ENCODE results near the gene DMAC1.

DMAC1 gene, protein sequence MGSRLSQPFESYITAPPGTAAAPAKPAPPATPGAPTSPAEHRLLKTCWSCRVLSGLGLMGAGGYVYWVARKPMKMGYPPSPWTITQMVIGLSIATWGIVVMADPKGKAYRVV

DNA sequence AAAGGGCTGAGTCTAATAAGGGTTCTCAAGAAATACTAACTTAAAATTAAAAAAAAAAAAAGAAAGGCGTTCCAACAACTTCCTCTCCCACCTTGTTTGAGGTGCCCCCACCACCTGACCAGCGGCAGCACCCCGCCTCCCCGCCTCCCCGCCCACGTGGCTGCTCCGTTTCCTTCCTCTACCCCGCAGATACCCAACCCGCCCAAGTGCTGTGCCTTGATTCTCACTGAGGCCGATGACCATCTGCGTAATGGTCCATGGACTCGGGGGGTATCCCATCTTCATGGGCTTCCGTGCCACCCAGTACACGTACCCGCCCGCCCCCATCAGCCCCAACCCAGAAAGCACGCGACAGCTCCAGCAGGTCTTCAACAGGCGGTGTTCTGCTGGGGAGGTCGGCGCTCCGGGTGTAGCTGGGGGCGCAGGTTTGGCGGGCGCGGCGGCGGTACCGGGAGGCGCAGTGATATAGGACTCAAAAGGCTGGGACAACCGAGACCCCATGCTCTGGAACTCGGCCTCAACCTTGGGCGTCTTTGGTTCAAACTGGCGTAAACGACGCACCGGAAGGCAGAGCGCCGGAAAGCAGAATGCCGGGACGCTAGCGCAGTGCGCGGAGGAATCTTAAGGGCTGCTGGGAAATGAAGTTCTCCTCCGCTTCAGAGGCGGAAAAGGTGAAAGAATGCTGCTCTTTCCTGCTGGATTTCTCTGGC lies at the start of gene DMAC1:
TSS of gene DMAC1 (minus strand) at position 545 of the 710 bp plus-strand sequence. CDS start at position 501, 44 bp downstream.
- peak; percentile 91 for DNase-seq

DNA sequence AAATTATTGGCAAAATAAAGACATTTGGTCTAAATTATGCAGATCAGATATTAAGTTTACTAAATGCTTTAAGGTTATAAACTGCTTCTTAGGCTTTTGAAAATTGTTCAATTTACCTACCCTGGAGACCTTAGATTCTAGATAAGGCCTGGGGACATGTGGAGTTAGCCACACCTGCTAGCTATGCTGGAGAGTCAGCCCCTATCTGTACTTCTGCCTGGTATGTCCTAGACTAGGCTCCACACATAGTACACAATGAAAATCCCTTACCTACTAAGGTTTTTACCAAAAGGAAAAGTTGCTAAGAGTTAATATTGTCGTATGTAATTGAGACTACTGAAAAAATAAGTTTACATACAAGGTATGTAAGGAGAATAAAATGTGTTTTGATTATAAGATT lies 49.8 kb upstream of the DMAC1 start:
- no peak for DNase-seq

DNA sequence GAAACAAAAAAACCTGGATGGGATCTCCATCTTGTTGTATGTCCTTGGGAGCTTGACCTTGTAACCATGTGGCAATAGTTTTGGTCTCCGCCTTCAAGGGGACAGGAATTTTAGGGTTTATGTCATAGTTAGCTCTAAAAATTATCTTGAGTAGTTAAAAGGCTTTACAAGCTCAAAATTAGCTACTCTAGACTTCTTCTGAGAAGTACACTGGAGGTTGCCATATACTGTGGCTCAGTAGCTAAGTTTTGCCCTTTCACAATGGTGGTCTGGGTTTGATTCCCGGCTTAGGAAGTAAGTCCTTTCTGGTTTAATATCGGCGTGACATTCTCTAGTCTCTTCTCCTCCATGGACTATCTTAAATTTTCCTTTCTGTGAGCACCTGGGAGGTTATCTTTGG lies 48.9 kb upstream of the DMAC1 start:
- DNase-seq: no peak

DNA sequence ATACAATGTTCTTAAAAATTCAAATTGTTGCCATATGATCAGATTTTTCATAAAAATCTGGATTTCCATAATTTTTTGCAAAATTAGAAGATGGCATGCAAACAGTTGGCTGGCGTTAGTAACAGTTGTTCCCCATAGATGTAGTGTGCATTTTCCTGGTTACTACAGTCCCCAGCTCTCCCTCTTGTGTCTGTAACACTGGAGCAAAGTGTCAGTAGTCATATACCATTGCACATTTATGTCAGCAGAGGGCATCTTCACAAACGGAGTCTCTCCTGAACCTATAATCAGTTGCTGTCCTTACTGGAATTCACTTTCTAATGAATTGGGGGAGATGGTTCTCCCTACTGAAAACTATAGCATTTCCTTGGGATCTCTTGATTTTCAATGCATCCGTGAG lies 44.7 kb upstream of the DMAC1 start:
- DNase-seq: no peak

DNA sequence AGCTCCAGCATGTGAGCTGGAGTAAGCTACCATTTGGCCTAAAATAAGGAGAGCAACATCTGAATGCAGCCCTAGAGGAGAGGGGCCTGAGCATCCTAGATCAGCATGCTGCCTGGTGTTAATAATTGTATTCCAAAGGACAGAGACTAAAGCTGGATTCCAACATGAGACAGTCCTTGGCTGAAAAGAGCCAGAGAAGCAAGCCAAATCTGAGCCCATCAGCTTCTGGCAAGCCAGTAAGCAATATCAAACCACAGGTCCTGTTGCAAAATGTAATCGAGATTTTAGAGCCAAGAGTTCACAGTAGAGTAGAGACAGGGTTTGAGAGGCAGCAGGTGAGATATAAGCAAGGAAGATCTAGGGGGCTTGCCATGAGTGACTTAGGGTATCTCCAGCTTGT lies 42.3 kb upstream of the DMAC1 start:
- no peak for DNase-seq

DNA sequence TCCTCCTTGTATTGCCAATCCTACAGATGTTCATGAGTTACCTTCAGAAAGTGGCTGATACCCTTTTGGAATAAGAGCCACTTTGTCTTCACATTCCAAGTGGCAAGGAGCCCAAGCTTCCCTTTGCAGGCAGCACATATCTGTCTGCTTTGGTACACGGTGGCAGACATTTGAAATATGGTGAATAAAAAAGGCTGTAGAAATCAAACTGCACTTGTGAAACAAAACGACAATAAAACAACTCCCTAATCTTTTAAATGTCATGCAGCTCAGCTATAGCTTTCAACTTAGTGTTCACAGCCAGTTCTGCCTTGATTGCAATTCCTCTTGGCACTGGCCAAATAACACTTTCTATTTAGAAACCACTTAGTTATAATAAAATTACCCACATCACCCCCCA lies 35.0 kb upstream of the DMAC1 start:
- no peak for DNase-seq

DNA sequence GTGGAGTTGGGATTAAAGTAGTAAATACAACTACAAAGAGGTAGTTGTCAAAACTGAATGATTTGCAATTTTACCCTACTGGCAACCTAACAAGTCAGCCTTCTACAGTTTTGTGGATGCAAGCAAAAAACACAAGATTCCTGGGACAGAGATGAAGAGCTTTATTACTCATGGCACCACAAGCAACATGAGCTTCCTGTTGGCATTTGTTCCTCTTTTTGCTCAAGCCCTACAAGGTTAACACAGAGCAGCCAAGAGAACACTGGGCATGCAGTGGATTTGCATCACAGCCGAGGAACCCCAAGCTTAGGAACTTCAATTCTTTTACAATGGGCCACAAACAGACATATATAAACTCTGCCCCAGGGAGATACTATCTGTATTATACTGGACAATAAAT lies 28.8 kb upstream of the DMAC1 start:
- no peak for DNase-seq

DNA sequence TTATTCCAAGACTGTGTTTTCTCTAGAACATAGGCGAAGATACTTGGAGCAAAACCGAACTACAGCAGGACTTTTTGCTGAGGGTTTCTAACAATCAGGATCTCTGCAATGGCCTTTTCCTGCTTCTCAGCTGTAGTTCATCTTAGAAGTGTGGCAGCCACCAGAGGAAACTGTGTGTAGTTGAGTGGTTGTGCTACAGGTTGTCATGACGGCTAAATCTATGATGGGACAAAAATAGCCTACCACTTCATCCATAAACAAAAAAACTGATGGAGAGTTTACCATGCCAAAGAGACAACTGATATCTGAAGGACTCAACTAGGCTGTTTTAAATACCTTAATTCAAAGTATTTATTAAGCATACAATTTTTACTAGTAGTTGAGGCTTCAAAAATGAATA lies 28.2 kb upstream of the DMAC1 start:
- DNase-seq: no peak

DNA sequence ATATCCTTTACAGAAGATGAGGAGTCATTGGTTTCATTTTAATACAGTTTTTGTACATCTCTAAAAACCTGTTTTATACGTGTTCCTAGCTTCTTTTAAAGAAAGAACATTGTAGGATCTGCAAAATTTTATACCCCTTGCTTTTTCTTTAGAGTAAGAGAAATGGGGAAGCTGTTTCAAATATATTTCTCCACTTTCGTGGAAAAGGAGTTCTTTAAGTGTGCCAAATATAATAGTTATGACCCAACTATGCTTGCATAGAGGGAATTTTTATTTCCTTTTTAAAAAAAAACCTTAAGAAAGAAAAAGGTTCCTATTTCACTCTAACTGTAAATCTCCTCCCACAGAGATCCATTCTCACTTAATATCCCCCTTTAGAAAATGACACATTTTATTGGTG lies 27.5 kb upstream of the DMAC1 start:
- no peak for DNase-seq

DNA sequence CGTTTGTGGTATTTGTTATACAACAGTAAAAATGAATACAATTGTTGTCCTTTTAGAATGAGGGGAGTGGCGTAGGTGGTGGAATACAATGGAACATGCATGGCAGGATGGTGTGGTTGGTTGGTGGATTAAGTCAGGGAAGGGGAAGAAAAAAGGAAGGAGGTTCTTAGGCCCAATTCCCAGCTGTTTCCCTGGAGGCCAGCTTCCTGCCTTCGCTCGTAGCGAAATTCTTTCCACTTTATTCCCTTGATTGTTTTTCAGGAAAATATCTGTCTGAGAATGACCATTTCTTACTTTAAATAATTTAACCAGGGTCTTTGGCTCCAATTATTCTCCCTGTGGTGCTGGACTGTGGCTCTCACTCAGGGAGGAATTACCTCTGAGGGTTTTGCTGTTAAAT lies 24.1 kb upstream of the DMAC1 start:
- DNase-seq: no peak

DNA sequence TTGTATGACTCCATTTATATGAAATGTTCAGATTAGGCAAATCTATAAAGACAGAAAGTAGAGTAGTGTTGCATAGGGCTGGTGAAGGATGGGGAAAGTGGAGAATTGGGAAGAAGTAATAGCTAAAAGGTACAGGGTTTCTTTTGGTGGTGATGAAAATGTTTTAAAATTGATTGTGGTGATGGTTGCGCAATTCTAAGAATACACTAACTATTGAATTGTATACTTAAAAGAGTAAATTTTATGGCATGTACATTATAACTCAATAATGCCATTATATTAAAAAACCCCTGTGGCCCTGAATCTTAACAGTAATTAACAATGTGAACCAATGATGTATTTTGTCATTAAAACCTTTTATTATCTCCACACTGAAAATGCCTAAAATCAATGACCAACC lies 20.4 kb upstream of the DMAC1 start:
- no peak for DNase-seq

DNA sequence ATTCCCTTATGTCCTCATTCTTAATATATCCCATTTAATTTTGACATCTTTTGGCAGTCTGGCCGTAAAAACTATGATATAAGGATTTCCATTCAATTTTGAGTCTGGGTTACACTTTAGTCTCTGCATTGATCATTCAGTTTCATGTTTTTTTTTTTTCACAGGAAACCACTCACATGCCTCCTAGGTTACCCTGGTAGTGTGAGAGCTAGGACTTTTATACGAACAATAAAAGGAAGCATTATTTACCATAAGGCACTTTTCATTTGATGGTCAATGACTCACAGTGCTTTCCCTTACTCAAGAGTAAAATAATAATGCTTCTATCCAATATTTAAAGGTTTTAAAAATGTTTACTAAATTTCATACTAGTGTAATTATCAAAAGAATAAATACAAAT lies 16.4 kb upstream of the DMAC1 start:
- no peak for DNase-seq

DNA sequence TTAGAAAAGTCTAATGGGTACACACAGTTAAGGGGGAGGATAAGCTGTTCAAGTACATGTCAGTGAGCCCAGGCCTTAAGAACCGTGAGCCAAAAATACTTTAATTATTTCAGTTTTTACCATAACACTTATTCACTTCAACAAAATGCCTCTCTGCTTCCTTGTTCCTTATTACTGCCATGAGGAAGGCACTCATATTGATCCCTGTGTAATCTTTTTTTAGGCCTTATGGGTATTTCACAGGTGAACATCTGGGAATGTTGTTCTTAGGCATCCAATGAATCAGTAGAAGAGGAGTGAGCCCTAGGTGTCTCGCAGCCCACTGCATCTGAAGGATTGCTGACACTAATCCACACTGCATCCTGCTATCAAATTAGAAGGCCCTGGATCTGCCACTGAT lies 13.5 kb upstream of the DMAC1 start:
- no peak for DNase-seq

DNA sequence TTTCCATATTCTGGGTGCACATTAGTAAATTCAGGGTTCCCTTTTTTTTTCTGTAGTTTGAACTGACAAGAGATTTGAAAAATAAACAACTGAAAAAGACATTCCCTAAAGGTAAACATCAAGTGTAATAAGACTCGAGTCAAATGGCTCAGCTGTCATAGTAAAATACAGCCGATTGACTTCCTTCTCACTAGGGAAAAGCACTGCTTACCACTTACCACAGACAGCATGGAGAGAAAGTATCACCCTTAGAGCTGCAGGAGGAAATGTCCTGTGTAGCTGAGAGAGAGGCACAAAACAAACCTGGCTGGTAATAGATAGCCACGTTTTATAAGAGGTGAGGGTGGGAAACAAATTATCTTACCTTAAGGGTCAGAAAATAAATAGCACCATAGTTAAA lies 12.1 kb upstream of the DMAC1 start:
- no peak for DNase-seq

DNA sequence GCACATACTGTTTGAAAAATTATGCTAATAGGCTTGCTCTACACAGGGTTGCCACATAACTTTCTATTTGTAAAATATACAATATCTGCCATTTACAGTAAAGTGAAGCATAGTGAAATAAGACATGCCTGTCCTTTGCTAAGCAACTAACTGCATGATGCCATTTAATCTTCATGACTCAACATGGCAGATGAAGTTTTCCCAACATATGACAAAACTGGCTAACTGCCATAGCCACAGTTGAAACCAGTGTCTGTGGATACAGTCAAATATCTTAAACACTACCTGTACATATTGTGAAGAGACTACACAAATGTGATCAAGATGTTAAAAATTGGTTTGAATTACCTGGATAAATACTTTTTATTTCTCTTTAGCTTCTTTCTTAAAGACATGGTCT lies 3.1 kb upstream of the DMAC1 start:
- no peak for DNase-seq

DNA sequence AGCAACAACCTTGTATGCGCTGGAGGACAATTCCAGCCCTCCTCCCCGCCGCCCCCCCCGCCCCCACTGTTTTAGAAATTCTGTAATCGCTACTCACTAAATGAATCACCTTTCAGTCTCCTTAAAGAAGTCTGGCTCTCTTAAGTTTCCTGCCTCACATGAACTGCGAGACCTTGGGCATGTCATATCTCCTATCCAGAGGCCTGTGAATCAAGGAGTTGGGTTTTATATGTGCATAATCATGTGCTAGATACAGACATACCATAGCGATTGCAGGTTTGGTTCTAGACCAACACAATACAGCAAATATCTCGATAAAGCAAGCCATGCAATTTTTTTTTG lies 337 bp upstream of the DMAC1 start:
- no peak for DNase-seq

DNA sequence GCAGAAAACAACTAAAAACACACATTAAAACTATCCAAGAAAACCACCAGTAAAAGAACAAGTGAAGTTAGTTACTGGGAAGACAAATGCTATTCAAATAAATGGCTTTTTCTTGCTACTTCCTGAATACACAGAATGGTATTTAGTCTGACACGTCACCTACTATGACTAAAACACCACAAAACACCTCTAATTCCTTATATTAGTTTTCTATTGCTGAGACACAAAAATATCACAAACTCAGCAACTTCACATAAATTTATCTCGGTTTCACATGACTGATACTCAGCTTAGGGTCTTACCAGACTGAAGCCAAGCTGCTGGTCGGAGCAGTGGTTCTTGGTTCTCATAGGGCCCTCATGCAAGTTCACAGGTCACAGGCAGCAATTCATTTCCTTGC lies 5.4 kb downstream of the DMAC1 start:
- no peak for DNase-seq

DNA sequence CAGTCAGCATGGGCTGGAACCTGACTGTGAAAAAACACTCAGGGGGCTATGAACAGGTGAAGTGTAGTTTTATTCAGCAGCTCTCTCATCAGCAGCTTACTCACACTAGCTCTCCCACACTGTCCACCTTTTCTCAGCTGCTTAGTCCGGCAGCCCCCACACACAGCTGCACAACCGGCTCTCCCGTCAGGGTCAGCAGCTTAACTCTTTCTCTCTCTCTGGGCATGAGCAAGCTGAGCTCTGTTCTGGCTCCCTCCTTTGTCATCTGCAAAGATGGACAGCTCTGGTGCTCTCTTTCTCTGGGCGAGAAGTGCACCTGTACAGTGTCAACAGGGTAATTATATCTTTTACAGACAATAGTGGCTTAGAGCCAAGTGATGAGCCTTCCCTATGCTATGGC lies 8.2 kb downstream of the DMAC1 start:
- no peak for DNase-seq

DNA sequence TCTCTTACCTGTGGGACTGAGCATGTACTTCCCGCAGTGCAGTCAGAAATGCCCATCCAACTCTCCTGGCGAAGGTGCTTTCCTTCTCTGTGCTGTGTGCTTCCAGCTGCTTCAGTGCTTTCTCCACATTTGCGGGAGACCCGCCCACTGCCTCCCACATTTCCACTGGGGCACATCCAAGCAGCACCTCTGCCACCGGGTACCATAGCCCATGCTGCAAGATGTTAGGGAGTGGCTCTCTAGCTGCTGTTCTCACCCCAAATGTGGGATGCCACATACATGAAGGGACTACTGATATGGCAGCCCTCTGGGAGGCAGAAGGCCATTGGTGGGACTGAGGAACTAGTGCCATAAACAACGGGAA lies 8.8 kb downstream of the DMAC1 start:
- no peak for DNase-seq

DNA sequence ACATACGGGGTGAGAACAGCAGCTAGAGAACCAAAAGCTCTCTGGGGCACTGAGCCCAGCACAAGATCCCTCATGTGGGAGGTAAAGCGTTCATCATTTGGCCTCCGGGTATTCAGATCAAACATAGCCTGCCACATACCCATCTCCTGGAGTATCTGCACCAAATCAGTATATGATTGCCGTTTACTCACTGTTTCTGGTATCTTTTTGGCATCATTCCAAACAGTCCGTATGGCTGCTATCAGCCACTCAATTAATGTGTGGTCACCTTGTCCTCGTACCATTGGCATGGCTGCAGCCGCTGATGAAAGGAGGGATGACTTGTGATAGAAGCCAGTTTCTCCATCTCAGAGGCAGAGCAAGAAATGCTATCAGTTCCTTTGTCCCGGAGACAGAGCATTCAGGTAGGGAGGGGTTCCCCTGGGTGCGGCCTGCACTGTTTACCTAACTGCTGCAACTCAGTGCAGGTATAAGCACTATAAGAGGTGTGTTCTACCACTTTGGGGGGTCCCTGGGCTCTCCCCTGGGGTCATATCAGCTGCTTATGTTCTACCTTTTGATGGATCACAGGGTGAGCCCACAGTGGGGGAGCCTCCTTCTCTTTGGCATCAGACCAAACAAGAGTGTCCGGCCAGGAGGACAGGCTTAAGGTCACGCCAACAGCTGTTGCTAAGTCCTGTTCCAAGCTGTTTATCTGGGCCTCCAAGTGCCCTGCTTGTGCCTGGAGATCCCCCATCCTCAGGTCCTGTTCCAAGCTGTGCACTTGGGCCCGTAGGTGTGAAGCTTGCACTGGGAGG lies 9.4 kb downstream of the DMAC1 start:
- DNase-seq: no peak

DNA sequence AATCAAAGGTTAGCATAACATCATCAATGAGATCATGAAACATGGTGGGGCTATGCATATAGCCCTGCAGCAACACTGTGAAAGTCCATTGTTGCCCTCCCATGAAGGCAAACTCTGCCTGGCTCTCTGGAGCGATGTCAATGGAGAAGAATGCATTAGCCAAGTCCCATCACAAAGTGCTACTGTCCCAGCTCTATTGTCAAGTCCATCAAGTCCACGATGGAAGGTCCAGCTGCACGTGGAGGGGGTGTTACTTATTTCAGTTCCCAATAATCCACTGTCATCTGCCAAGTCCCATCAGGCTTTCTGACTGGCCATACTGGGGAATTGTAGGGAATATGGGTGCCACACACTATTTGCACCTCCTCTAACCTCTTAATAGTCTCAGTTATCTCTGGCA lies 10.8 kb downstream of the DMAC1 start:
- no peak for DNase-seq

DNA sequence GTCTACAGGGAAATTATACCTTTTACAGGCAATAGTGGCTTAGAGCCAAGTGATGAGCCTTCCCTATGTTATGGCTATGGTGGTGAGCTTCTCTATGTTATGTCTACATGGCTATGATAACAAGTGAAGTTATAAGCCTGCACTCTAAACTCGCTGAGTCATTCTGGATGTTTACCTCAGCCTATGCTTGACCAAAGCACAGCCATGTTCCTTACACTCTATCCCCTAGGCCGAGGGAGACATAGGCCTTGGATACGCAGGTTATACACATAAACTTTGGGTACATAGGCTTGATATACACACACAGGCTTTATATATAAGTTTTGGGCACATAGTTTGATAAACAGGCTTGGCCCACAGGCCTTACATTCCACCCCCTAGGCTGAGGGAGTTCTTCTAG lies 13.8 kb downstream of the DMAC1 start:
- no peak for DNase-seq

DNA sequence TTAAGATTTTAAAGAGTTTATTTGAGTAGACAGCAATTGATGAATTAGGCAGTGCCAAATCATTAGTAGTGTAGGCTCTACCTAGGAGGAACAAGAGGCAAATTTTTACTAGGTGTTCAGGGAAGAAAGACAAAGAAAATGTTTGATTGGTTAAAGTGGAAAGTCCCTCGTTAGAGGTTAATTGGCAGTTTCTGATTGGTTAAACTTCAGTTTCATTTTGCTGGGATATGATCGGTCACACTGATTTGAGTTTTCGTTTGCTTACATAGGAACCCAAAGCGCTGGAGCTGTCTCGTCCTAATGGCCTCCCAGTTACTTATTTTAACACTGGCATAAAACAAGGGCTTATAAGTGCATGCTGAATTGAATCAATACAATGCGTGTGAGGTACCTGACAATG lies 15.1 kb downstream of the DMAC1 start:
- DNase-seq: no peak

DNA sequence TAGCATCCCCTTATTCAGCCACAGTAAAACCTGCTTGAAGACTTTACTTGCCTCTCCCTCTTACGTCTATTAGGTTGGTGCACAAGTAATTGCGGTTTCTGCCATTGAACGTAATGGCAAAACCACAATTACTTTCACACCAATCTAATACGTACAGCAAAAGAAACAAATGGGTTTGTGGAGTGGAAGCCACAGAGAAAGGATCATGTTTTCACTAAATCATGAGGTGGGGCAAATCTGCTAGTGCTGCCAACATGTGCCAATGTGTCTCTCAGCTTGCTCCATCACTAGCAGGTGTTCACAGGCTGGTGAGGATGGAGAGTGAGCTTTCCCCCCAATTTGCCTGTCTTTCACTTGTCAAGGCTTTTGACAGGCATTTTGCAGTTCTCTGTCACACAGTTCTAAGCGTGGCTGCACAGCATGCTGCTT lies 15.9 kb downstream of the DMAC1 start:
- no peak for DNase-seq

Data from activated effector memory CD4-positive, alpha-beta T cell treated with anti-CD3 and anti-CD28 coated beads, Interleukin-2, amount 50 U/mL, for 16 hours (primary cell).